Measurements from ENCODE around the gene GLUL.

GLUL gene

DNA sequence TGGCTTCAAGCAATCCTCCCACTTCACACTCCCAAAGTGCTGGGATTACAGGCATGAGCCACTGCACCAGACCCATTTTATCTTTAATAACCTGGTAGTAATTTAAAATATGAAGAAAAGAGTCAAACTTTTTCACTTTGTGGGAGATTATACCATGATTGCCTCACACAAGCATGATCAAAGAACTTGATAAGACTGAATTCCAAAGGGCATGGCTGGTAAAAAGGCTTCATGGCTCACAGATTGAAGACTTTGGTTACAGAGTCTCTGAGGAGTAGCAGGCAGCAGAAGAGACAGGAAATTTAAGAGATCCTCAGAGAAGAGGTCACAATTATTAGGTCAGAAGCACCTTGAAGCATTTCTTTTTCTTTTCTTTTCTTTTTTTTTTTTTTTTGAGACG is 42.0 kb upstream of the GLUL start:
- TF ChIP-seq SNAI2 (CRISPR knock-in tag; IDR thresholded peaks at IDR 0.05) = no peak
- TF ChIP-seq ZFP30 (CRISPR knock-in tag; IDR thresholded peaks at IDR 0.05) = no peak
- no peak for TF ChIP-seq GLIS3 (CRISPR knock-in tag; IDR thresholded peaks at IDR 0.05)
- TF ChIP-seq TCF4 (CRISPR knock-in tag; IDR thresholded peaks at IDR 0.05; ENCODE audit: borderline replicate concordance) = no peak
- TF ChIP-seq ZC3H10 (CRISPR knock-in tag; IDR thresholded peaks at IDR 0.05) = no peak
- TF ChIP-seq, protein P1, sequence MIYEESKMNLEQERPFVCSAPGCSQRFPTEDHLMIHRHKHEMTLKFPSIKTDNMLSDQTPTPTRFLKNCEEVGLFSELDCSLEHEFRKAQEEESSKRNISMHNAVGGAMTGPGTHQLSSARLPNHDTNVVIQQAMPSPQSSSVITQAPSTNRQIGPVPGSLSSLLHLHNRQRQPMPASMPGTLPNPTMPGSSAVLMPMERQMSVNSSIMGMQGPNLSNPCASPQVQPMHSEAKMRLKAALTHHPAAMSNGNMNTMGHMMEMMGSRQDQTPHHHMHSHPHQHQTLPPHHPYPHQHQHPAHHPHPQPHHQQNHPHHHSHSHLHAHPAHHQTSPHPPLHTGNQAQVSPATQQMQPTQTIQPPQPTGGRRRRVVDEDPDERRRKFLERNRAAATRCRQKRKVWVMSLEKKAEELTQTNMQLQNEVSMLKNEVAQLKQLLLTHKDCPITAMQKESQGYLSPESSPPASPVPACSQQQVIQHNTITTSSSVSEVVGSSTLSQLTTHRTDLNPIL (CRISPR knock-in tag; IDR thresholded peaks at IDR 0.05; ENCODE audit: low read depth) = no peak
- TF ChIP-seq PPARA (CRISPR knock-in tag; IDR thresholded peaks at IDR 0.05; ENCODE audit: borderline replicate concordance) = no peak
- no peak for TF ChIP-seq ARNTL (CRISPR knock-in tag; IDR thresholded peaks at IDR 0.05; ENCODE audit: borderline replicate concordance, low read depth)
- TF ChIP-seq ZNF565 (CRISPR knock-in tag; conservative IDR thresholded peaks at IDR 0.05; ENCODE audit: low read depth) = no peak
- no peak for TF ChIP-seq ZNF8 (CRISPR knock-in tag; IDR thresholded peaks at IDR 0.05)
- no peak for TF ChIP-seq BACH2 (CRISPR knock-in tag; IDR thresholded peaks at IDR 0.05; ENCODE audit: borderline replicate concordance)
- TF ChIP-seq, protein P2, sequence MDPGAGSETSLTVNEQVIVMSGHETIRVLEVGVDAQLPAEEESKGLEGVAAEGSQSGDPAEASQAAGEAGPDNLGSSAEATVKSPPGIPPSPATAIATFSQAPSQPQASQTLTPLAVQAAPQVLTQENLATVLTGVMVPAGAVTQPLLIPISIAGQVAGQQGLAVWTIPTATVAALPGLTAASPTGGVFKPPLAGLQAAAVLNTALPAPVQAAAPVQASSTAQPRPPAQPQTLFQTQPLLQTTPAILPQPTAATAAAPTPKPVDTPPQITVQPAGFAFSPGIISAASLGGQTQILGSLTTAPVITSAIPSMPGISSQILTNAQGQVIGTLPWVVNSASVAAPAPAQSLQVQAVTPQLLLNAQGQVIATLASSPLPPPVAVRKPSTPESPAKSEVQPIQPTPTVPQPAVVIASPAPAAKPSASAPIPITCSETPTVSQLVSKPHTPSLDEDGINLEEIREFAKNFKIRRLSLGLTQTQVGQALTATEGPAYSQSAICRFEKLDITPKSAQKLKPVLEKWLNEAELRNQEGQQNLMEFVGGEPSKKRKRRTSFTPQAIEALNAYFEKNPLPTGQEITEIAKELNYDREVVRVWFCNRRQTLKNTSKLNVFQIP (CRISPR knock-in tag; IDR thresholded peaks at IDR 0.05; ENCODE audit: borderline replicate concordance, low read depth) = no peak
- no peak for TF ChIP-seq ISL1 (CRISPR knock-in tag; IDR thresholded peaks at IDR 0.05)
- TF ChIP-seq, protein P3, sequence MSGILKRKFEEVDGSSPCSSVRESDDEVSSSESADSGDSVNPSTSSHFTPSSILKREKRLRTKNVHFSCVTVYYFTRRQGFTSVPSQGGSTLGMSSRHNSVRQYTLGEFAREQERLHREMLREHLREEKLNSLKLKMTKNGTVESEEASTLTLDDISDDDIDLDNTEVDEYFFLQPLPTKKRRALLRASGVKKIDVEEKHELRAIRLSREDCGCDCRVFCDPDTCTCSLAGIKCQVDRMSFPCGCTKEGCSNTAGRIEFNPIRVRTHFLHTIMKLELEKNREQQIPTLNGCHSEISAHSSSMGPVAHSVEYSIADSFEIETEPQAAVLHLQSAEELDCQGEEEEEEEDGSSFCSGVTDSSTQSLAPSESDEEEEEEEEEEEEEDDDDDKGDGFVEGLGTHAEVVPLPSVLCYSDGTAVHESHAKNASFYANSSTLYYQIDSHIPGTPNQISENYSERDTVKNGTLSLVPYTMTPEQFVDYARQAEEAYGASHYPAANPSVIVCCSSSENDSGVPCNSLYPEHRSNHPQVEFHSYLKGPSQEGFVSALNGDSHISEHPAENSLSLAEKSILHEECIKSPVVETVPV (CRISPR knock-in tag; IDR thresholded peaks at IDR 0.05) = no peak
- TF ChIP-seq, protein P4, sequence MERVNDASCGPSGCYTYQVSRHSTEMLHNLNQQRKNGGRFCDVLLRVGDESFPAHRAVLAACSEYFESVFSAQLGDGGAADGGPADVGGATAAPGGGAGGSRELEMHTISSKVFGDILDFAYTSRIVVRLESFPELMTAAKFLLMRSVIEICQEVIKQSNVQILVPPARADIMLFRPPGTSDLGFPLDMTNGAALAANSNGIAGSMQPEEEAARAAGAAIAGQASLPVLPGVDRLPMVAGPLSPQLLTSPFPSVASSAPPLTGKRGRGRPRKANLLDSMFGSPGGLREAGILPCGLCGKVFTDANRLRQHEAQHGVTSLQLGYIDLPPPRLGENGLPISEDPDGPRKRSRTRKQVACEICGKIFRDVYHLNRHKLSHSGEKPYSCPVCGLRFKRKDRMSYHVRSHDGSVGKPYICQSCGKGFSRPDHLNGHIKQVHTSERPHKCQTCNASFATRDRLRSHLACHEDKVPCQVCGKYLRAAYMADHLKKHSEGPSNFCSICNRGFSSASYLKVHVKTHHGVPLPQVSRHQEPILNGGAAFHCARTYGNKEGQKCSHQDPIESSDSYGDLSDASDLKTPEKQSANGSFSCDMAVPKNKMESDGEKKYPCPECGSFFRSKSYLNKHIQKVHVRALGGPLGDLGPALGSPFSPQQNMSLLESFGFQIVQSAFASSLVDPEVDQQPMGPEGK (CRISPR knock-in tag; IDR thresholded peaks at IDR 0.05; ENCODE audit: borderline replicate concordance) = no peak
- TF ChIP-seq TOX (CRISPR knock-in tag; IDR thresholded peaks at IDR 0.05; ENCODE audit: borderline replicate concordance) = no peak
- TF ChIP-seq CSDC2 (CRISPR knock-in tag; IDR thresholded peaks at IDR 0.05) = no peak
- TF ChIP-seq ZFP3 (CRISPR knock-in tag; IDR thresholded peaks at IDR 0.05) = no peak
- TF ChIP-seq, protein P5, sequence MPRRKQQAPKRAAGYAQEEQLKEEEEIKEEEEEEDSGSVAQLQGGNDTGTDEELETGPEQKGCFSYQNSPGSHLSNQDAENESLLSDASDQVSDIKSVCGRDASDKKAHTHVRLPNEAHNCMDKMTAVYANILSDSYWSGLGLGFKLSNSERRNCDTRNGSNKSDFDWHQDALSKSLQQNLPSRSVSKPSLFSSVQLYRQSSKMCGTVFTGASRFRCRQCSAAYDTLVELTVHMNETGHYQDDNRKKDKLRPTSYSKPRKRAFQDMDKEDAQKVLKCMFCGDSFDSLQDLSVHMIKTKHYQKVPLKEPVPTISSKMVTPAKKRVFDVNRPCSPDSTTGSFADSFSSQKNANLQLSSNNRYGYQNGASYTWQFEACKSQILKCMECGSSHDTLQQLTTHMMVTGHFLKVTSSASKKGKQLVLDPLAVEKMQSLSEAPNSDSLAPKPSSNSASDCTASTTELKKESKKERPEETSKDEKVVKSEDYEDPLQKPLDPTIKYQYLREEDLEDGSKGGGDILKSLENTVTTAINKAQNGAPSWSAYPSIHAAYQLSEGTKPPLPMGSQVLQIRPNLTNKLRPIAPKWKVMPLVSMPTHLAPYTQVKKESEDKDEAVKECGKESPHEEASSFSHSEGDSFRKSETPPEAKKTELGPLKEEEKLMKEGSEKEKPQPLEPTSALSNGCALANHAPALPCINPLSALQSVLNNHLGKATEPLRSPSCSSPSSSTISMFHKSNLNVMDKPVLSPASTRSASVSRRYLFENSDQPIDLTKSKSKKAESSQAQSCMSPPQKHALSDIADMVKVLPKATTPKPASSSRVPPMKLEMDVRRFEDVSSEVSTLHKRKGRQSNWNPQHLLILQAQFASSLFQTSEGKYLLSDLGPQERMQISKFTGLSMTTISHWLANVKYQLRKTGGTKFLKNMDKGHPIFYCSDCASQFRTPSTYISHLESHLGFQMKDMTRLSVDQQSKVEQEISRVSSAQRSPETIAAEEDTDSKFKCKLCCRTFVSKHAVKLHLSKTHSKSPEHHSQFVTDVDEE (CRISPR knock-in tag; IDR thresholded peaks at IDR 0.05) = no peak
- ATAC-seq = no peak

DNA sequence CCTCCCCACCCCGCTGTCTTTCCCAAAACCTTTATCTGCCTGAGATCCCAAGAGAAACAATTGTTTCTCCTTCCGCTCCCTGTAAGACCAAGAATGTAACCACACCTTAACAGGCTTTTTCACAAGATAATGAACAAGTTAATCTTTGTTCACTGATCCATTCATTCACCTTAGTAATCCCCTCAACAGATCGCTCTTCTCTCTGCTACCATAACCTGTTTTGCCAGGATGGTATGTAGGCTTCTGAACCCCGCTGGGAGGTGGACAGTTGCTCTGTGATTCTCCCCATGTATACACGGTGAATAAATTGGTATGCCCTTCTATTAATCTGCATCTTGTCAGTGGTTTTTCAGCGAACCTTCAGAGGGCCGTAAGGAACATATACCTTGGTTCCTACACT is 39.7 kb upstream of the GLUL start:
- TF ChIP-seq TCF4 (CRISPR knock-in tag; IDR thresholded peaks at IDR 0.05; ENCODE audit: borderline replicate concordance) (no peak), ARNTL (CRISPR knock-in tag; IDR thresholded peaks at IDR 0.05; ENCODE audit: borderline replicate concordance, low read depth) (no peak), ZFP30 (CRISPR knock-in tag; IDR thresholded peaks at IDR 0.05) (no peak), RARB (CRISPR knock-in tag; IDR thresholded peaks at IDR 0.05) (no peak), BACH2 (CRISPR knock-in tag; IDR thresholded peaks at IDR 0.05; ENCODE audit: borderline replicate concordance) (no peak), ZNF70 (CRISPR knock-in tag; IDR thresholded peaks at IDR 0.05) (no peak), OSR1 (CRISPR knock-in tag; IDR thresholded peaks at IDR 0.05) (no peak), ZNF8 (CRISPR knock-in tag; IDR thresholded peaks at IDR 0.05) (no peak)
- TF ChIP-seq, protein P2 (CRISPR knock-in tag; IDR thresholded peaks at IDR 0.05; ENCODE audit: borderline replicate concordance, low read depth) = no peak
- TF ChIP-seq, protein P1 (CRISPR knock-in tag; IDR thresholded peaks at IDR 0.05; ENCODE audit: low read depth) = no peak

More for the DNA sequence above, 39.7 kb upstream of the GLUL start:
- ATAC-seq = no peak
